Hepatocyte (in vitro differentiated cells): ENCODE results near the gene MORN5. TPM values are rescaled to one million over a fixed set of nuclear protein-coding genes. Genes with fewer than 3 reads are reported as not detected.

Source experiments
- DNase-seq: peaks from one replicate; pipeline ENCODE4 v3.0.0-alpha.2; 2016; ENCODE audit warnings: low spot score
- H2AFZ ChIP-seq: fragments of 200-600 bp; sonication (generic); 2 replicates; pipeline ENCODE4 v1.6.0; 2016; ENCODE audit warnings: antibody characterized with exemption, mild to moderate bottlenecking
- H3K27ac ChIP-seq: fragments of 200-600 bp; sonication (generic); 2 replicates; pipeline ENCODE4 v1.5.1; 2016; ENCODE audit warnings: mild to moderate bottlenecking
- H3K27me3 ChIP-seq: fragments of 200-600 bp; sonication (generic); 2 replicates; pipeline ENCODE4 v1.6.1; 2016
- H3K36me3 ChIP-seq: fragments of 200-600 bp; sonication (generic); replicated peaks from 2 replicates; pipeline ENCODE4 v1.5.1; 2016; ENCODE audit warnings: low read depth; ENCODE audit not compliant: insufficient read depth
- H3K4me1 ChIP-seq: fragments of 200-600 bp; sonication (generic); 2 replicates; pipeline ENCODE4 v1.5.1; 2016; ENCODE audit warnings: mild to moderate bottlenecking, moderate library complexity; ENCODE audit not compliant: insufficient read depth
- H3K4me2 ChIP-seq: fragments of 200-600 bp; sonication (generic); 2 replicates; pipeline ENCODE4 v1.6.0; 2016
- H3K4me3 ChIP-seq: fragments of 200-600 bp; sonication (generic); 2 replicates; pipeline ENCODE4 v1.5.1; 2016; ENCODE audit warnings: mild to moderate bottlenecking
- H3K79me2 ChIP-seq: fragments of 200-600 bp; sonication (generic); 2 replicates; pipeline ENCODE4 v1.6.0; 2017; ENCODE audit warnings: mild to moderate bottlenecking
- H3K9me2 ChIP-seq: fragments of 200-600 bp; sonication (generic); replicated peaks from 2 replicates; pipeline ENCODE4 v1.6.0; 2017; ENCODE audit warnings: mild to moderate bottlenecking; ENCODE audit not compliant: insufficient read depth
- H3K9me3 ChIP-seq: fragments of 200-600 bp; sonication (generic); 2 replicates; pipeline ENCODE4 v1.5.1; 2016; ENCODE audit warnings: low read depth, mild to moderate bottlenecking
- H4K20me1 ChIP-seq: fragments of 200-600 bp; sonication (generic); 2 replicates; pipeline ENCODE4 v1.6.0; 2016; ENCODE audit warnings: mild to moderate bottlenecking; ENCODE audit not compliant: insufficient read depth, poor library complexity, severe bottlenecking
- EZH2 ChIP-seq: fragments of 200-600 bp; sonication (generic); IDR thresholded peaks from 2 replicates; pipeline ENCODE4 v1.6.1; 2016; ENCODE audit warnings: antibody characterized with exemption, mild to moderate bottlenecking, borderline replicate concordance
- EZH2phosphoT487 ChIP-seq: fragments of 200-600 bp; sonication (generic); IDR thresholded peaks from one replicate; pipeline ENCODE4 v1.6.1; 2018; ENCODE audit warnings: antibody characterized with exemption, mild to moderate bottlenecking, low read depth, moderate library complexity; ENCODE audit not compliant: unreplicated experiment, severe bottlenecking
- WGBS: methylation state at CpG from one replicate; pipeline ENCODE4 v1.1.6; 2016; ENCODE audit warnings: low lambda C conversion rate; ENCODE audit errors: missing lambda C conversion rate; 5-methylcytosine and 5-hydroxymethylcytosine counted together
- polyA plus RNA-seq: library from polyadenylated mRNA; unstranded; fragments of >200 nt; fragmentation: Nextera tagmentation; extraction: Ambion mirVana; gene quantifications from 2 replicates; pipeline ENCODE4 v1.2.1, GENCODE V29; 2016
- total RNA-seq: library from RNA; depleted of rRNA; stranded (reverse); fragments of >200 nt; gene quantifications from 2 replicates; pipeline ENCODE4 v1.2.3, GENCODE V29; 2014
- TF ChIP-seq, protein P1 (sequence below): fragments of 200-600 bp; sonication (generic); IDR thresholded peaks from 2 replicates; pipeline ENCODE4 v1.5.1; 2016; ENCODE audit warnings: antibody characterized with exemption, mild to moderate bottlenecking; ENCODE audit not compliant: poor library complexity

Gene MORN5
- total and polyA plus RNA-seq, 2 experiments from 2014 or later = 0.95 TPM; not detected in 1

DNA sequence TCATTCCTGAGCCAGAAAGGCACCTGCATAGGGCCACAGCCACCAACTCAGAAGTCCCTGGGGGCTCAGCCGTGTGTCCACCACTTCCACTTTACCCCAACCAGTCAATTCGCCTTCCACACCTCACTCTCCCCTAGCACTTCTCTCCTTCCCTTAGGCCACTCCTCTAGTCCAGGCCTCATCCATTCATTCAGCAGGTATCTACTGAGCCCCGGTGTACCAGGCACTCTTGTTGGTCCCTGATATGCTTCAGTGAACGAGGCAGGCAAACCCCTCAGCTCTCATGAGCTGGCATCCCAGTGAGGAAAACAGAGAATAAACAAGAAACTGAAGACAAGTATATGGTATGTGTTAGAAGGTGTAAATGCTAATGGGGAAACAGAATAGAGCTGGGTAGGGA is 28.9 kb upstream of the MORN5 start:
- Histone ChIP-seq H3K79me2 (no peaks in the 10 kb centered on the region), H3K4me3 (no peak overlapping the region), H4K20me1 (no peaks in the 10 kb centered on the region), H3K36me3 (no peaks in the 10 kb centered on the region), H3K9me2 (no peaks in the 10 kb centered on the region), H3K9me3 (no peaks in the 10 kb centered on the region), H3K27me3 (peaks cover 37% of the 10 kb centered on the region), H3K4me2 (no peak overlapping the region), H2AFZ (no peak overlapping the region), H3K27ac (no peak overlapping the region), H3K4me1 (peaks cover 12% of the 10 kb centered on the region)
- DNase-seq = no peak
- TF ChIP-seq, protein P1, sequence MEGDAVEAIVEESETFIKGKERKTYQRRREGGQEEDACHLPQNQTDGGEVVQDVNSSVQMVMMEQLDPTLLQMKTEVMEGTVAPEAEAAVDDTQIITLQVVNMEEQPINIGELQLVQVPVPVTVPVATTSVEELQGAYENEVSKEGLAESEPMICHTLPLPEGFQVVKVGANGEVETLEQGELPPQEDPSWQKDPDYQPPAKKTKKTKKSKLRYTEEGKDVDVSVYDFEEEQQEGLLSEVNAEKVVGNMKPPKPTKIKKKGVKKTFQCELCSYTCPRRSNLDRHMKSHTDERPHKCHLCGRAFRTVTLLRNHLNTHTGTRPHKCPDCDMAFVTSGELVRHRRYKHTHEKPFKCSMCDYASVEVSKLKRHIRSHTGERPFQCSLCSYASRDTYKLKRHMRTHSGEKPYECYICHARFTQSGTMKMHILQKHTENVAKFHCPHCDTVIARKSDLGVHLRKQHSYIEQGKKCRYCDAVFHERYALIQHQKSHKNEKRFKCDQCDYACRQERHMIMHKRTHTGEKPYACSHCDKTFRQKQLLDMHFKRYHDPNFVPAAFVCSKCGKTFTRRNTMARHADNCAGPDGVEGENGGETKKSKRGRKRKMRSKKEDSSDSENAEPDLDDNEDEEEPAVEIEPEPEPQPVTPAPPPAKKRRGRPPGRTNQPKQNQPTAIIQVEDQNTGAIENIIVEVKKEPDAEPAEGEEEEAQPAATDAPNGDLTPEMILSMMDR = no peak
- TF ChIP-seq EZH2phosphoT487 = no peak
- TF ChIP-seq EZH2 = no peak
- 76% methylated on average over 4 of the region's 4 CpGs for WGBS

DNA sequence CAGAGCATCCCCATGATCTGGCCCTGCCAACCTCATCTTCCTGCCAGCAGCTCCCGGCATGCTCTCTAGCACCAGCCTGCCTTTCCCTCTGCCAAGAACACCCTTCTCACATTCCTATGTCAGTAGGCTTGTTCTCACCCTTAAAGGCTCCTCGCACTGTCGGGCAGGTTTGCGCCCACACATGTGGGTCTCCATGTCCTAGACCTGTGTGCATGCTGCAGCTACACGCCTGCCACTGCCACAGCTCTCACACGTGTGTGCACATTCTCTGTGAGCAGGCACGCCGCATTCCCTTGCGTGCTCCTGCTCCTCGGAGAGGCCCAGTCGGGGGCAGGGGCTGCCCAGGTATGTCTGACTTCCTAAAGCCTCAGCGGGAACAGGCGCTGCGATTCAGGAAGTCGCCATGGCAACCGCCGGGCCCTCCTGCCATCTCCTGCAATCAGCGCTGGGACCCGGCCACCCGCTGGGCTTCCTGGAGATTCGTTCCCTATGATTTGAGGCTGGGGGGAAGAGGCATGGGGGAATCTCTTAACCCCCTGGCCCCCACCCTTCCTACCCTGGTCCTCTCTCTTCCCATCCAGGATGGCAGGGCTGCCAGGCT is 28.2 kb upstream of the MORN5 start:
- Histone ChIP-seq H3K4me2 (peak overlapping the region; percentile 34), H3K27ac (no peak overlapping the region), H2AFZ (no peak overlapping the region), H3K27me3 (peaks cover 31% of the 10 kb centered on the region), H4K20me1 (no peaks in the 10 kb centered on the region), H3K4me1 (peaks cover 5% of the 10 kb centered on the region), H3K79me2 (no peaks in the 10 kb centered on the region), H3K4me3 (no peak overlapping the region), H3K36me3 (no peaks in the 10 kb centered on the region), H3K9me3 (no peaks in the 10 kb centered on the region), H3K9me2 (no peaks in the 10 kb centered on the region)
- 15% methylated on average over 21 of the region's 21 CpGs for WGBS
- DNase-seq = peak; percentile 64
- TF ChIP-seq, protein P1 = no peak
- TF ChIP-seq EZH2phosphoT487 (no peak), EZH2 (no peak)

DNA sequence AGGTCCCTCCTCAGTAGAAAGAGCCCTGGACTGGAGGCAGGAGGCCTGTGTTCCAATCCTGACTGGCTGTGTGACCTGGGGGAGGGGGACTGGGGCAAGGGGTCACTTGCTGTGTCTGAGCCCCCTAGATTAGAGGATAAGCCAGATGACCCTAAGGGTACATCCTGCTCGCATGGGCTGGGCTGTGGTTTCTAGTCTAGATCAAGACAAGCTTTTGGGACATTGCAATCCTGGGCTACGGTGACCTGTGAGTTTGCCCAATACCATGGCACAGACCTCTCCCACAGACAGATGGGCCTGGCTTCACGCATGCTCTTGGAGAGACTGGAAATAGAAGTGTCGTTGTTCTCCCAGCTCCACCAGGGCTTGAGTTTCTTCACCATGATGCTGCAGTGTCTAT is 27.2 kb upstream of the MORN5 start:
- Histone ChIP-seq H3K9me2 (no peaks in the 10 kb centered on the region), H3K4me1 (no peaks in the 10 kb centered on the region), H3K27ac (no peak overlapping the region), H3K9me3 (no peaks in the 10 kb centered on the region), H3K4me2 (no peak overlapping the region), H3K36me3 (no peaks in the 10 kb centered on the region), H3K79me2 (no peaks in the 10 kb centered on the region), H4K20me1 (no peaks in the 10 kb centered on the region), H2AFZ (no peak overlapping the region), H3K4me3 (no peak overlapping the region), H3K27me3 (peaks cover 20% of the 10 kb centered on the region)
- 89% methylated on average over 4 of the region's 4 CpGs for WGBS
- no peak for DNase-seq
- no peak for TF ChIP-seq EZH2phosphoT487
- TF ChIP-seq EZH2 = no peak

DNA sequence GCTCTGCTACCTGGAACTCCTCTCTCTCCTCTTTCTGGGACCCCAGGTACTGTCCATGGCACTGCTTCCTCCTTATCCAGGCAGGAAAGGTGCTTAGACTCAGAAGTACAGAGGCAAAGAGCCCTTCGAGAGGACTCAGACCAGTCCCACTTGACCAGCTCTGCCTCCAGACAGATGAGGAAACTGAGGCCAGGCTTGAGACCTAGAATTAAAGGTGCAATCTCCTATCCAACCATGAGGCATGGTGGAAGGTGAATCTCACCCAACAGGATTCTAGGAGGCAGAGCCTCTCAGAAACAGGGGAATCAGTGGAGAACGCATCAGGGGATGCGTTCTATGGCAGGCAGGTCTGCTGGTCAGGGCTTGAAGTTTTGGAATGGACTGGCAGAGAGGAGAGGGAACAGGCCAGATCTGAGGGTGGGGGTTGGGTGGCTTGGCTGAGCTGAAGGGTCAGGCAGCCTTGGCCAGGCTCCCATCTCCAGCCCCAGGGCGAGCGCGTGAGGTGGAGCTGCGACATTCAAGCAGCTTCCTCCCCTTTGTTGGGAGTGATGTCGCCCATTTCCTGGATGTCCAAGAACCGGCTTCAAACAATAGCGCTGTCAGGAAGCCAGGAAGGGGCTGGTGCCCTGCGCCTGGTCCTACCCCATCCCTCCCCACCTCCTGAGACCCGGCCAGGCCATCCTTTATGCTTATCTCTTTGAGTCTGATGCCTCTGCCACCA is 26.3 kb upstream of the MORN5 start:
- no peak for DNase-seq
- no peaks in the 10 kb centered on the region for H3K9me3 ChIP-seq
- no peaks in the 10 kb centered on the region for H3K36me3 ChIP-seq
- WGBS = 73% methylated on average over 12 of the region's 12 CpGs
- no peaks in the 10 kb centered on the region for H3K79me2 ChIP-seq
- no peak overlapping the region for H3K27ac ChIP-seq
- no peak for TF ChIP-seq EZH2
- TF ChIP-seq, protein P1 = no peak
- H3K4me2 ChIP-seq = no peak overlapping the region
- no peaks in the 10 kb centered on the region for H3K9me2 ChIP-seq
- no peak overlapping the region for H2AFZ ChIP-seq
- H3K4me1 ChIP-seq = no peaks in the 10 kb centered on the region
- H3K27me3 ChIP-seq = peaks cover 16% of the 10 kb centered on the region
- H3K4me3 ChIP-seq = no peak overlapping the region
- no peaks in the 10 kb centered on the region for H4K20me1 ChIP-seq
